HUES48 (cell line): Measurements from ENCODE around the gene BTBD7.
A peak's percentile ranks its signal among the peaks of the same experiment; 100 is the strongest.

ENCODE experiments used
- H3K27ac ChIP-seq: one replicate; pipeline ENCODE4 v1.7.0; 2013; ENCODE audit warnings: low read depth, low read length, inconsistent platforms
- H3K27me3 ChIP-seq: 2 replicates; pipeline ENCODE4 v1.6.1; 2013; ENCODE audit warnings: mild to moderate bottlenecking, low read length; ENCODE audit not compliant: control insufficient read depth, insufficient read depth
- H3K36me3 ChIP-seq: 2 replicates; pipeline ENCODE4 v1.6.1; 2013; ENCODE audit warnings: low read length; ENCODE audit not compliant: control insufficient read depth, insufficient read depth
- H3K4me1 ChIP-seq: 2 replicates; pipeline ENCODE4 v1.6.1; 2013; ENCODE audit warnings: mild to moderate bottlenecking, low read length; ENCODE audit not compliant: control insufficient read depth, insufficient read depth
- H3K4me3 ChIP-seq: 2 replicates; pipeline ENCODE4 v1.5.1; 2013; ENCODE audit warnings: mild to moderate bottlenecking, low read depth, low read length
- H3K9ac ChIP-seq: 2 replicates; pipeline ENCODE4 v1.6.1; 2013; ENCODE audit warnings: mild to moderate bottlenecking, low read depth, low read length, moderate library complexity
- H3K9me3 ChIP-seq: 2 replicates; pipeline ENCODE4 v1.6.1; 2013; ENCODE audit warnings: low read length; ENCODE audit not compliant: control insufficient read depth, insufficient read depth

Gene BTBD7

DNA sequence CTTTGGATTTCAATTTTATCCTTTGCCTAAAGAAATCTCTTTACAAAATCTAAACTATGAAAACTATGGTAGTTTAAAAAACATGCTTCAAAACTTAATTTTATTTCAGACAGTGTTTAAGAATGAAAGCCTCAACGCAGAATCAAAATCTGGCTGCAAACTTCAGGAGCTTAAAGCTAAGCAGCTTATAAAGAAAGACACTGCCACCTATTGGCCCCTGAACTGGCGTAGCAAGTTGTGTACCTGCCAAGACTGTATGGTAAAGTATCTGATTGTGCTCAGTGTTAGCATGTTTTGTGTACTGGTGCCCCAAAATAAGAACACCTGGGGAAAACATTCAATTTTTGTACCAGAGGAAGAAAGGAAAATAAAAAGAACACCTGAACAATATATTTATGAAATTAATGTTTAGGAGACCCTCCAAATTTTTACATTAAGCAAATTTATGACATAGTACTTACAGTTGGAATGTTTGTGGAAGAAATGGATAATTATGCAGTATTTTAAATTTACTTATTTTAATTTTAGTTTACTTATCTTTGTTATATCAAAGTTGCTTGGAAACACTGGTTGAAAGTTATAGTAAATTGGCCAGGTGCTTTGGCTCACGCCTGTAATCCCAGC is 113.6 kb downstream of the BTBD7 start:
- Histone ChIP-seq H3K36me3 (peaks cover 73% of the 10 kb centered on the region), H3K4me3 (no peak overlapping the region), H3K4me1 (no peaks in the 10 kb centered on the region), H3K9ac (no peak overlapping the region), H3K27ac (no peak overlapping the region), H3K27me3 (no peaks in the 10 kb centered on the region), H3K9me3 (no peaks in the 10 kb centered on the region)

DNA sequence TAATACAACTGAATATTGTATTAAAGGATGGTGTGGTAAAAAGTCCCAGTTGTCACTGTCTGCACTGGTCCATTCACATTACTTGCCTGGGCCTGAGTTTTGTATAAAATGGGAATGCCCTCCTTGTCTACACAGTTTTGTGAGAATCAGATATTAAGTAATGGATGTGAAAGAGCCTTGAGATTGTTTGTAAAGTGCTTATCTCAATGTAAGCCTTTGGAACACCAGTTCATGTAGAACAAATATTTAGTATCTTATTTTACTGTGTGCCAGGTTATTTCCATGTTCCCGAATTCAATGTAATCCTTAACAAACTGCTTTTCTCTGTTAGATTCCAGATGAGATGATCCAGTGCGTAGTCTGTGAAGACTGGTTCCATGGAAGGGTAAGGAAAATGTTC is 118.2 kb downstream of the BTBD7 start:
- no peak overlapping the region for H3K27ac ChIP-seq
- no peaks in the 10 kb centered on the region for H3K27me3 ChIP-seq
- no peaks in the 10 kb centered on the region for H3K4me1 ChIP-seq
- H3K4me3 ChIP-seq = no peak overlapping the region
- no peak overlapping the region for H3K9ac ChIP-seq
- H3K9me3 ChIP-seq = no peaks in the 10 kb centered on the region
- peaks cover 68% of the 10 kb centered on the region for H3K36me3 ChIP-seq

DNA sequence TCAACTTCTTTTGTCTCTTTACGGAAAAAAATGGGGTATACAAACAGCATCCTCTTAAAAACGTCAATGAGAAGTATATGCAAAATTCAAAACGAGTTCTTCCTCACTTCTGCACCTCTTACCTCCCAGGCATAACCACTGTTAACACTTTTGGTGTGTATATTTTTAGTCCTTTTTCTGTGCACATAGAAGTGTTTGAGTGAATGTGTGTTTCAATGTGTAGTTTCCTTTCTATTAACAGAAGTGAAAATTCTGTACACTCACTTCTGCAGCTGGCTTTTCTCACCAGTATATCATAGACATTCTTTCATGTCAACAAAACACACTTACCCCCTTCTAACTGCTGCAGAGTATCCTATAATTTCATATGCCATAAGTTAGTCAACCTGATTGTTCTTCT is 120.4 kb downstream of the BTBD7 start:
- peaks cover 58% of the 10 kb centered on the region for H3K36me3 ChIP-seq
- H3K27ac ChIP-seq = no peak overlapping the region

DNA sequence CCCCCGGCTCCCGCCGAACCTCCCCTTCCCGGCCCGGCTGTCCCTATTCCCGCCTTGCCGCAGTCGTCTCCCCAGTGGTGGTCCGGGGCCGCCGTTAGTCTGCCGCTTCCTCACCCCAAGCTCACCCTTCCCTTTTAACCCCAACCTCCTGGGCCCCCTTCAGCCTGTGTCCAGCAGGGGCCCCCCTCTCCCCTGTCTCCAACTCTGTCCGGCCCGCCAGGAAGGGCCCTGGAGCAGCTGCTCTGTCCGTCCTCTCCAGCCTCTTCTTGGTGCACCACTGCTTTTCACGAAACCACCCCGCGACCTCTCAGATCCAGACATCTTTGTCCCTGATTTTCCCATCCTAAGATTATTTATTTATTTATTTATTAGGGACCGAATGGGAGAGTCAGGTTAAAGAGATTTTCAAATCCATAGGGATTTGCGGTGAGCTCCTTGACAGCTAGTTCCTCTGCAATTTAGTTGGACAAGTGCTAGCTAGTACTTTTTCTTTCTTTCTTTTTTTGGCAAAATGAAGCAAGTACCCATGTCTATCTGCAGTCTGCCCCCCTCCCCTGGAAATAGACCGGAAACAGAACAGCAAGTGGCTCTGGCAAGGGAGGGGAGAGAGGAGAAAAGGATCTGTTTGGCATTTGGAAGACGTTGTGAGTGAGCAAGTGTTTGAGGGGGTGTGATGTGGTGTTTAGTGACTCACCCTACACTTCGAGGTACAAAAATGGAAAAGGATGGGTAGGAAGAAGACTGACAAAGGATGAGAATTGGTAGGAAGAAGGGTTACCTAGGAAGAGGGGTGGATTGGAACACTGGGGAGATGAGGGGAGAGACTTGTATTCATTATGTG is 125.1 kb downstream of the BTBD7 start:
- Histone ChIP-seq H3K9ac (peak overlapping the region; percentile 49; the same call in 1 of the 2 replicates), H3K4me3 (peak overlapping the region; percentile 84), H3K27ac (peak overlapping the region; percentile 79), H3K36me3 (peaks cover 23% of the 10 kb centered on the region), H3K9me3 (no peaks in the 10 kb centered on the region), H3K27me3 (no peaks in the 10 kb centered on the region), H3K4me1 (peaks cover 8% of the 10 kb centered on the region; the same call in 1 of the 2 replicates)

More for the DNA sequence above, 120.4 kb downstream of the BTBD7 start:
- Histone ChIP-seq H3K9ac (no peak overlapping the region), H3K4me1 (peaks cover 8% of the 10 kb centered on the region; the same call in 1 of the 2 replicates), H3K27me3 (no peaks in the 10 kb centered on the region), H3K4me3 (no peak overlapping the region), H3K9me3 (no peaks in the 10 kb centered on the region)

DNA sequence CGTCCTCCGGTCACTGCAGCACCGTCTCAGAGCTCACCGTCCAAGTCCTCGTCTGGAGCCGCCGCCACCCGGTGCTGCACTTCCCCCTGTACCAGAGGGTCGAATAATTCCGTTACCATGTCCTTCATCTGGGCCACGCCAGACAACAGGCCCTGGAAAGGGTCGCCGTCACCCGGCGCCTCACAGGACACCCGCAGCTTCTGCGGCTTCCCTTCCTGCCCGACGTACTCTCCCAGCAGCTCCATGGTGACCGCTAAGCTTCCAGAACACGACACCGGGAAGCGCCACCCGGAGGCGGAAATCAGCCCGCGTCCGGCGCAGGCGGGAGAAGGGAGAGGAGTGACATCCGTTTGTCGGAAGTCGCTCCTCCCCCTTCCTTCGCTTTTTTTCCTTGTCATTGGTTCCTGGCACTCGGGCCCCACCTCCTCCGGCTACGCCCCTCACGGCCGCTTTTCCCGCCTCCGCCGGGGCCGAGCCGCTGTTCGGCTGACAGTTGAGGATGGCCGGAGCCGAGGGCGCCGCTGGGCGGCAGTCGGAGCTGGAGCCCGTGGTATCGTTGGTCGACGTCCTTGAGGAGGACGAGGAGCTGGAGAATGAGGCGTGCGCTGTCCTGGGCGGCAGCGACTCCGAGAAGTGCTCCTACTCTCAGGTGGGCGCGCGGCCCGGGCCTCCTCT is 125.9 kb downstream of the BTBD7 start, which contains the start of the genes GON7 and UBR7:
GON7 (minus strand) TSS at position 273 of the 675 bp plus-strand sequence; CDS start at position 245, 28 bp downstream.
UBR7 (plus strand) TSS at position 464 of the 675 bp plus-strand sequence; CDS start at position 500, 36 bp downstream.
- peaks cover 8% of the 10 kb centered on the region; the same call in 1 of the 2 replicates for H3K4me1 ChIP-seq
- no peaks in the 10 kb centered on the region for H3K27me3 ChIP-seq
- H3K9me3 ChIP-seq = no peaks in the 10 kb centered on the region
- H3K9ac ChIP-seq = peak within 1 kb of the TSS; percentile 81
- peaks cover 16% of the 10 kb centered on the region; the same call in 1 of the 2 replicates for H3K36me3 ChIP-seq
- peak within 1 kb of the TSS; percentile 91 for H3K27ac ChIP-seq
- H3K4me3 ChIP-seq = peak within 1 kb of the TSS; percentile 84

DNA sequence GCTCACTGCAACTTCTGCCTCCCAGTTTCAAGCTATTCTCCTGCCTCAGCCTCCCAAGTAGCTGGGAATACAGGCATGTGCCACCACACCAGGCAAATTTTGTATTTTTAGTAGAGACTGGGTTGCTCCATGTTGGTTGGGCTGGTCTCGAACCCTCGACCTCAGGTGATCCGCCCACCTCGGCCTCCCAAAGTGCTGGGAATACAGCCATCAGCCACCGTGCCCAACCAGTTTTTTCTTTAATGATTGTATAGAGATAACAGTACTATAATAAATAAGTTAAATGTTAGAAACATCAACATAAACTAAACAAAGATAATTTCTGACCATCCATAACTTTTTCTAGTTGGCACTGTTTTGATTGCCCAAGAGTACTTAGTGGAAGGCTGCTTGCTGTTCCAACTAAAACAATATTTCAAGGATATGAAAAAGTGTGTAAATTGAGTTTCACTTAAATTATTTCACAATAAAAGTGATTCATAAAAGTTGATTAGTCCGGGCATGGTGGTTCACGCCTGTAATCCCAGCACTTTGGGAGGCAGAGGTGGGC is 131.6 kb downstream of the BTBD7 start:
- Histone ChIP-seq H3K4me3 (no peak overlapping the region), H3K27ac (no peak overlapping the region), H3K4me1 (no peaks in the 10 kb centered on the region), H3K36me3 (no peaks in the 10 kb centered on the region), H3K9ac (no peak overlapping the region), H3K9me3 (no peaks in the 10 kb centered on the region), H3K27me3 (no peaks in the 10 kb centered on the region)

DNA sequence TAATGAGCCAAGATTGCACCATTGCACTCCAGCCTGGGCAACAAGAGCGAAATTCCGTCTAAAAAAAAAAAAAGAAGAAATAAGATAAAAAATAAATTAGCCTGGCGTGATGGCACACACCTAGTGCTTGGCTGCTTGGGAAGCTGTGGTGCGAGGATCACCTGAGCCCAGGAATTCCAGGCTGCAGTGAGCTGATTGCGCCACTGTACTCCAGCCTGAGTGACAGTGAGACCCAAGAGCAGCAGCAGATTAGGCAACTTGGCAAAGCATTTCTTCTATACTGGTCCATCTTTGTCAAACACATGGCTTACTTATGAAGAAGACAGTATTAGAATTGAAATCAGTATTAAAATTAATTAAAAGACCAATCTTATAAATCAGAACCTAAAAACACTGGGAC is 132.3 kb downstream of the BTBD7 start:
- no peak overlapping the region for H3K4me3 ChIP-seq
- no peak overlapping the region for H3K9ac ChIP-seq
- no peaks in the 10 kb centered on the region for H3K4me1 ChIP-seq
- no peaks in the 10 kb centered on the region for H3K9me3 ChIP-seq
- H3K27ac ChIP-seq = no peak overlapping the region
- no peaks in the 10 kb centered on the region for H3K27me3 ChIP-seq
- no peaks in the 10 kb centered on the region for H3K36me3 ChIP-seq

DNA sequence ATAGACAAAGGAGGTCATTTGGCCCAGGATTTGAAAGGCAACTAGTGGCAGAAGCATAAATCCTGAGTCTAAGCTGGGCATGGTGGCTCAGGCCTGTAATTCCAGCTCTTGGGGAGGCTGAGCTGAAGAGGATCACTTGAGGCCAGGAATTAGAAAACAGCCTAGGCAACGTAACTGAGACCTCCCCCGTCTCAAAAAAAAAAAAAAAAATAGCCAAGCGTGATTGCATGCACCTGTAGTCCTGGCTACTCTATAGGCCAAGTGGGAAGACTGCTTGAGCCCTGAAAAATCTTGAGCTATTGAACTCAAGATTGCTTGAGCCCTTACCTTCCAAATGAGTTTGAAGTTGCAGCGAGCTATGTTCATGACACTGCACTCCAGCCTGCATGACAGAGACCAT is 133.8 kb downstream of the BTBD7 start:
- Histone ChIP-seq H3K27me3 (no peaks in the 10 kb centered on the region), H3K9ac (no peak overlapping the region), H3K4me1 (no peaks in the 10 kb centered on the region), H3K36me3 (no peaks in the 10 kb centered on the region), H3K9me3 (no peaks in the 10 kb centered on the region), H3K27ac (no peak overlapping the region), H3K4me3 (no peak overlapping the region)

DNA sequence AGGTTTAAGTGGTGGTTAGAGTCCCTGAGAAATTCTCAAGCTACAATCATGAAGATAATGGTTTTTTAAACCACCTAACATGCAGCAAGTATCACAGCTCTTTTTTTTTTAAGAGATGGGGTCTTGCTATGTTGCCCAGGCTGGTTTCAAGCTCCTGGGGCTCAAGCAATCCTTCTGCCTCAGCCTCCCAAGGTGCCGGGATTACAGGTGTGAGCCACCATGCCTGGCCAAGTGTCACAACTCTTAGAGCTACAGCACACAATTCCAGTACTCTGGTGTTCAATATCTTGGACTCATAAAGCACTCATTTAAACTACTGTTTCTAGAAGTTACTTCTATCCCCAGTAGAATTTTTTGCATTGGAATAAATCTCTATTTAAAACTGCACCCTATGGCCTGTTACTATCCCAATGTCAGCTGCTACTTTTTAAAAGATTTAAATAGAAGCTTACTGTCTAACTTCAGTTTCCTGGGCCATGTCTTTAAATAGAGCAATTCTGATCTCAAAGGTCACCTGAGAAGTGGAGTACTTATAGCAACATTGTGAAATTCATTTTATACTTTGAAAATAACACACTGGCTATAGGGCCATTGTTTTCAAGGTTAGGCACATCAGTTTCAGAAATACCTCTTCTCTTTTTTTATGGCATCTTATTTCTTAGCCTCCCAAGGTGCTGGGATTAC is 137.4 kb downstream of the BTBD7 start:
- Histone ChIP-seq H3K27ac (no peak overlapping the region), H3K36me3 (no peaks in the 10 kb centered on the region), H3K4me3 (no peak overlapping the region), H3K27me3 (no peaks in the 10 kb centered on the region), H3K9me3 (no peaks in the 10 kb centered on the region), H3K9ac (no peak overlapping the region), H3K4me1 (no peaks in the 10 kb centered on the region)
